Activated CD4-positive, alpha-beta T cell treated with anti-CD3 and anti-CD28 coated beads, Interleukin-2, amount 50 U/mL, for 4 hours (primary cell): Measurements from ENCODE around the gene INTS11.

ENCODE experiments used
- DNase-seq, 2 experiments: peaks; one replicate each; pipeline ENCODE4 v3.0.0-alpha.2; 2020

Gene INTS11

GRCh38 chr1:1282998-1283397 lies 41.5 kb downstream of the INTS11 start:
- DNase-seq: no peak

DNA sequence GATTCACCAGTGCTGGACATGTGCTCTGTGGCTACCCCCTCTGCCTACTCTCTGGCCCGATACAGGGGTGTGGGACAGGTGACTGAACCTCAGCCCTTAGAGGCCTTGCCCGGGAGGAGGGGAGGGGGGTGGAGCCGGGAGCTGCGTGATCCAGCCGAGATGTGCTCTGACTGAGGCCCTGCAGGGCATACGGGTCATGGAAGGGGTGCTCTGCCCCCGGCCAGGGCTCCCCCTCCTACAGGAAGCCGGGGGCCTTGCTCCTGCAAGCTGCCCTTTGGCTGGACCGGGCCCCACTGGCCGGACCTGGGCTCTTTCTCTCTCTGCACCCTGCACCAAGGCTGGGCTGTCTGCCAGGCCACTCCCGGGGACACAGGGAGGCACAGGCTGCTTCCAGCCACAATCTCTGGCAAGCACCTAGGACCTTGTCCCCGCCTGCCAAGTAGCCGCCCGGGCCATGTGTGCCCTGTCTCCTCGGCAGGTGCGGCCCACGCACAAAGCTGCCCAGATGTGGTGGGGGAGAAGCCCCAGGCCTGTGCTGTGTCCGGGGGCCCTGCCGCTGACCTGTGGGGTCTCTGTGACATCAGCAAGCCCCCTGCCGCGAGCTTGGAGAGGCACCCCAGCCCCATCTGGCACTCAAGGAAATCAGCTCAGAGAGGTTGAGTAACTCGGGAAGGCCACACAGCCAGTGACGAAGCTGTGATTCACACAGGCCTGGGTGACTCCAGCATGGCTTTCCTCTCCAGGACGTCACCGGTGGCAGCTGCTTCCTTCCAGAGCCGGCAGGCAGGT lies 42.7 kb downstream of the INTS11 start:
- no peak for DNase-seq

DNA sequence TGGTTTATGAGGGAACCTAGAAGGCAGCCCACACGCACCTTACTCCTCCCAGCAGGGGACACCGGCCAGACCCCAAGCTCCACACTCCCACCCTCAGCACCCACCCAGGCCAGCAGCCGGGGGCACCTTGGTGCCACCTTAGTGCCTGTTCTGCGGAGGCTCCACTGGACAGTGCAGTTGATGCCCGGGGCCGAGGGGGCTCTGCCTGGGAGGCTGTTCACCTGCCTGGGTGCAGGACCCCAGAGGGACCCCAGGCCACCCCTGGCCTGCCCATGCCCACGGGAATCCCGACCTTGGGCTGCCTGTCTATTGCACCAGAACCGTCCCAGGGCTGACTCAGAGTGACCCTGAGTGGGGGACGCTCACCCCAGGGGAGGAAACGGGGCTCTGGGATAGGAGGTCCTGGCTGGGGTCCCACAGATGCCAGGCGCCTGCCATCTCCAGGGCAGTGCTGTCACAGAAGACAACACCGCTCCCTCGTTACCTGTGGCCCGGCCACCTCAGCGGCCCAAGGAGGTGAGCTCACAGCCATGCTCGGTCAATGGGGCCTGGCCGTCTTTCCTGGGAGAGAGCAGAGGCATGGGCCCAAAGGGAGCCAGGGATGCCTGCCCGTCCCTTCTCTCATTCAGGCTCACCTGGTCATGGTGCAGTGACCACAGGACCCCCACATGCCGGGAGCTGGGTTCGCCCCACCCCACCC lies 43.5 kb downstream of the INTS11 start:
- no peak for DNase-seq

DNA sequence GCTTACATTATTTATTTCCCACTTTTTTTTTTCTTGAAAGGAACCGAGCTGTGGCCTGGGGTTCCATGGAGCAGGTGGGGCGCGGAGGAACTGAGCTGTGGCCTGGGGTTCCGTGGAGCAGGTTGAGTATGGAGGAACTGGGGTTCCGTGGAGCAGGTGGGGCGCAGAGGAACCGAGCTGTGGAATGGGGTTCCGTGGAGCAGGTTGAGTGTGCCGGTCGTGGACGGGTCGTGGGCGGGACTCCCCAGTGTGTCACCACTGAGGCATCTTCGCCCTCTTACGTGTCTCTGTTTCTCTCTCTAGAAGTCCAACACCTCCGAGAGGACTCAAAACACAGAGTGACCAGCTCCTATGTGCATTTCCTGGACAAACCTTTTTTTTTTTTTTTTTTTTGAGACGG lies 45.4 kb downstream of the INTS11 start:
- DNase-seq: no peak

DNA sequence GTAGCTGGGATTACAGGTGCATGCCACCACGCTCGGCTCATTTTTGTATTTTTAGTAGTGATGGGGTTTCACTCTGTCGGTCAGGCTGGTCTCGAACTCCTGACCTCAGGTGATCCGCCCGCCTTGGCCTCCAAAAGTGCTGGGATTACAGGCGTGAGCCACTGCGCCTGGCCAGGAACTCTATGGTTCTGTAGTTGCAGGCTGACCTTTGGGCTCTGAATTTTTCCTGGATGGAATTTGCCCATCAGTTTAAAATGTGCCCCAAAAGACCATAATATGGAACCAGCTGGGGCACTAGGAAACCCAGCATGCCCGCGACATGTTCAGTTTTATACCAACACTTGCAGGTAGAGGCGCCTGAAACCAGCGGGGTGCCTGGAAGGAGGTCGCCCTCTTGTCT lies 45.8 kb downstream of the INTS11 start:
- no peak for DNase-seq

DNA sequence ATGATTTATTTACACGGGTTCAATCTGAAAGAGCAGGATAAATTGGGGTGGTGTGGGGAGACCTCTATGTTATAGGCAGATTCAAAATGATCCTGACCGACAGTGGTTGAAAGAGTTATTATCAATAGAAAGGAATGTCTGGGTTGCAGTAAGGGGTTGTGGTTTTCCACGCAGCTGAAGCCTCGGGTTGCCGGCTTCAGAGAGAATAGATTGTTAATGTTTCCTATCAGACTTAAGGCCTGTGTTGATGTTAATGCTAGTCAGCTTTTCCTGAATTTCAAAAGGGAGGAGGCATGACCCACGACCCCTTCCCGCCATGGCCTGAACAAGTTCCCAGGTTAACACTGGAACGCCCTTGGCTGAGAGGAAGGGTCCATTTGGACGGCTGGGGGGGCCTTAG lies 48.6 kb downstream of the INTS11 start:
- no peak for DNase-seq

DNA sequence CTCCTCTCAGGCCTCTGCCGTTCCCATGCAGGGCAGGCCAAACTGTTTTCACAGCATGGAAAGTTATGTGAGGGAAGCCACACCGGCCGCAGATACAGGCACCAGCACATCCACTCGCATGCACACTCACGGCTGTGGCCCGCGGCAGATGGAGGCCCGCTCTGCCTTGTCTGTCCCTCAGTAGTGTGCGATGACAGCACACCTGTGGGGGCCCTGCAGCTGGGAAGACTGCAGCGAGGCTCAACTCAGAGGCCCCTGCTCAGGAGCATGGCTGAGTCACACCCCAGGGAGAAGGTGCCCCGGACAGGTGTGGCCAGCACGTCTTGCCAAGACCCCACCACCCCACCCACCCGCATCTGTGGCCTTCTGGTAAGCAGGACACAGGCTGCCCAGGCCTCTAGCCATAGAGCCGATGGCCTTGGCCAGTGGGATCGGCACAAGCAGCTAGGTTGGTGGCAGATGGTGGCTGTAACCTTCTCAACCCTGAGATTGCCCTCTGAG lies 49.5 kb downstream of the INTS11 start:
- DNase-seq: no peak

- no peak for DNase-seq
Measured at GRCh38 chr1:1274299-1274930, 50.0 kb downstream of the INTS11 start.

DNA sequence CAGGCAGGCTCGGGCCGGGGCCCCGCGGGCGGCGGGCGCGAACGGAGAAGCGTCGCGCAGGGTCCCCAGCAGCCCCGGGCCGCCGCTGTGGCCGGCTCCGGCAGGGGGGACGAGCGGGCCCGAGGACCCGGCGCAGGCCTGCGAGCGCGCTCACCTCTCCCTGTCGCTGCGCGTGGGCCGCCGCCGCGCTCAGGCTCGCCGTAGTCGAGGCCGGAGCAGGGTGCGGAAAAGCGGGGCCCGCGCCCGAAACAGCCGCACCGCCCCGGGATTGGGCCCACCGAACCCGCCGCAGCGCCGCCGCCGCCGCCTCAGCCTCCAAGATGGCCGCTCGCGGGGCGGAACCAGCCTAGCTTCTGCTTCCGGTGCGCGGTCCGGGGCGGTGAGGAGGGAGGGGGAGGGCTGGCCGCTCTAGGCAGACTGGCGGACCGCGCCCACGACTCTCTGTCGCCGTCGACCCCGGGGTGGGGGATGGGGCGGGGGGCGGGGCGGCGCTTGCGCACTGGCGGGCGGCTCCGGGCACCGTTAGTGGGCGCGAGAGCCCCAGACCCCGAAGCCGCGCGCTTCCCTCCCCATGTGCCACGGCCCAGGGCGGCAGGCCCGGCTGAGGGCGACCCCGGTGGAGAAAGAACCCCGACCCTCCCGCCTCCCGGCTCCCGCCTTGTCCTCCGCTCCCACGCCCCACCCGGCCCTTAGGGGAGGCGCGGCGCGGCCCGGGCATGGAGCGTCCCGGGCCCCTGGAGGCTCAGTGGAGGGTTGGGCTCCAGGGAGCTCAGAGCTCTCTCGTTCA lies 50.8 kb downstream of the INTS11 start, which contains the start of gene UBE2J2:
UBE2J2 (minus strand) TSS at position 343 of the 787 bp plus-strand sequence. CDS start 5,862 bp downstream, outside the sequence.
- peak; percentile 91 to 92 for DNase-seq

DNA sequence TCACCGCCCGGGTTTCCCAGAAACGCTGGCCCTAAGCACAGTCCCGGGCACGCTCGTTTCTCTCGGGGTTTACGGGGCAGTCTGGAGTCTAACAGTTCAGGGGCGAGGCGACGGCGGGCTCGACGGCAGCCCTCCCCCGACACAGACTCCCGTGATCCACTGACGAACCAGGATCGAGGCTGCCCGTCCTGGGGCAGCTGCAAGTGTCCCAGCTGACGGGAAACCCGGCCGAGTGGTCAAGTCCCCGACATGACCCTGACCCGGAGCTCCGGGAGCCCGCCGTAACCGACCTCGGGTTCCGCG lies 51.3 kb downstream of the INTS11 start:
- no peak for DNase-seq

- no peak for DNase-seq
Measured at GRCh38 chr1:1272341-1273208, 51.9 kb downstream of the INTS11 start.

GRCh38 chr1:1270813-1271212 lies 53.6 kb downstream of the INTS11 start:
- DNase-seq: no peak

- DNase-seq: no peak
Measured at GRCh38 chr1:1268284-1268682, 56.2 kb downstream of the INTS11 start.

DNA sequence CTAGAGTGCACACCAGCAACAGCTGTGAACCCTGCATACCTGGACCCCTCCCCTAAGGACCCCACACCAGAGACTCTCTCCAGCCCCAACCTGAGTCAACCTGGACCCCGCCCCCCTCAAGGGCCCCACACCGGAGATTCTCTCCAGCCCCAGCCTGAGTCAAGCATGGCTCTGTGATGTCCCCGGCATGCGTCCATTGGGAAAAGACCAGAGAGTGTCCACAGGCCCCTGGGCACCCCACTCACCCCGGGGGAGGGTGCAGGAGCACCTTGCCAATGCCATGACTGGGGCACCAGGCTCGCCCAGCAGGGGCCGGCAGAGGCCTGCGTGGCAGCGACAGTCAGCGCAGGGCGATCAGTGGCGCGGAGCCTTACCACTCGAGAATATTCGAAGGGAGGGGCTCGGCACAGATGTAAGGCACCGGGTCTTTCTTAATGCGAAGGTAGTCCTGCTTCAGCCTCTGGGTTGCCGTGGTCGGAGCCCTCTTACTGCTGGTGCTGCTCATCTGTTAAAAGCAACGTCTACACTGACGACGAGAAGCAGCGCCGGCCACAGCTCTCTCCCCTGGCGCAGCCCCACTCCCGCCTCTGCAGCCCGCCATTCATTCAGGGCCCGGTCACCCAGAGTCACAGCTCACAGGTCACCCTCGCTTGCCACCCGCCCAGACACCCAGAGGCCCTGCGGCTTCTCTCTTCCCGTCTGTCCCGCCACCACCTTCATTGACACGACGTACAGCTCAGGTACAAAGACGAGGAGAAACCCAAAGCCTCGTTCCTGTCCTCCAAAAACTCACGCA lies 56.8 kb downstream of the INTS11 start:
- no peak for DNase-seq

- no peak for DNase-seq
Measured at GRCh38 chr1:1264868-1265272, 59.6 kb downstream of the INTS11 start.

GRCh38 chr1:1264026-1264425 lies 60.4 kb downstream of the INTS11 start:
- DNase-seq: no peak

DNA sequence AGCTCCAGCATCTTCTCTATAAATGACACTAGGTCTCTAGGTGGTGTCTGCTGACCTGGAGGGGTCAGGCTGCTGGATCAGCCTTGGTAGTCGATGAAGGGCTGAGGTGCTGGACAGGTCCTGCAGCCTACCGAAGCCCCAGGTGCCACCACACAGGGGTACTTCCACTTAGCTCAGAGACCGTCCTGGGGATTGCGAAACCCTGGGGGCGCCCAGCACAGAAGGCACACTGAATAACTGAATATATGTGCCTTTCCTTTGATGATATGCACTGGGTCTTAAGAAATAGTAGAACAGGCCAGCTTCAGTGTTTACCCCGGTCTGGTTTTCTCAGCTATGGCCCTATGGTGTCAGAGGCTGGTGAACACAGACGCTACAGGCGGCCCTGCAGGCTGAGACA lies 61.7 kb downstream of the INTS11 start:
- no peak for DNase-seq

- no peak for DNase-seq
Measured at GRCh38 chr1:1262071-1262470, 62.4 kb downstream of the INTS11 start.
